Forelimb muscle (tissue), 1 donor: ENCODE measurements around the gene SETD7. TPM values are rescaled to one million over a fixed set of nuclear protein-coding genes. Genes with fewer than 3 reads are reported as not detected.

Experiments
- DNase-seq: peaks from one replicate; pipeline ENCODE4 v3.0.0-alpha.2; 2013; ENCODE audit warnings: low read depth
- polyA plus RNA-seq: library from polyadenylated mRNA; unstranded; fragments of 120-200 nt; gene quantifications from one replicate; pipeline ENCODE4 v1.2.1, GENCODE V29; 2013; ENCODE audit not compliant: insufficient read length

Gene SETD7
- 81.4 TPM for polyA plus RNA-seq

- DNase-seq, result no peak
Measured at GRCh38 chr4:139556071-139556723, at the start of gene SETD7. TSS of gene SETD7 (minus strand) at chr4:139556219. CDS start at chr4:139556137, 82 bp downstream.

- no peak for DNase-seq
Measured at GRCh38 chr4:139605516-139605915, 49.5 kb upstream of the SETD7 start.

GRCh38 chr4:139603576-139604410 is 47.8 kb upstream of the SETD7 start:
- no peak for DNase-seq

- DNase-seq, result no peak
Measured at GRCh38 chr4:139602776-139603360, 46.8 kb upstream of the SETD7 start.

- DNase-seq, result no peak
Measured at GRCh38 chr4:139600662-139601061, 44.6 kb upstream of the SETD7 start.

- DNase-seq, result no peak
Measured at GRCh38 chr4:139599594-139600374, 43.8 kb upstream of the SETD7 start.

GRCh38 chr4:139599076-139599475 is 43.1 kb upstream of the SETD7 start:
- no peak for DNase-seq

GRCh38 chr4:139596684-139597279 is 40.8 kb upstream of the SETD7 start:
- no peak for DNase-seq

- no peak for DNase-seq
Measured at GRCh38 chr4:139596034-139596683, 40.1 kb upstream of the SETD7 start.

- DNase-seq, result no peak
Measured at GRCh38 chr4:139594591-139595185, 38.7 kb upstream of the SETD7 start.

- no peak for DNase-seq
Measured at GRCh38 chr4:139593091-139593564, 37.1 kb upstream of the SETD7 start.

GRCh38 chr4:139589336-139590018 is 33.5 kb upstream of the SETD7 start:
- no peak for DNase-seq

GRCh38 chr4:139587446-139587845 is 31.4 kb upstream of the SETD7 start:
- DNase-seq, result no peak

GRCh38 chr4:139585473-139585872 is 29.5 kb upstream of the SETD7 start:
- DNase-seq, result no peak

- no peak for DNase-seq
Measured at GRCh38 chr4:139584784-139585183, 28.8 kb upstream of the SETD7 start.

- DNase-seq, result no peak
Measured at GRCh38 chr4:139584013-139584412, 28.0 kb upstream of the SETD7 start.

- DNase-seq, result no peak
Measured at GRCh38 chr4:139582044-139582443, 26.0 kb upstream of the SETD7 start.

GRCh38 chr4:139581096-139581495 is 25.1 kb upstream of the SETD7 start:
- no peak for DNase-seq

- no peak for DNase-seq
Measured at GRCh38 chr4:139576219-139576618, 20.2 kb upstream of the SETD7 start.

- no peak for DNase-seq
Measured at GRCh38 chr4:139575072-139575471, 19.1 kb upstream of the SETD7 start.
